Measurements from ENCODE around the gene WDR76. TPM values are rescaled to one million over a fixed set of nuclear protein-coding genes. Genes with fewer than 3 reads are reported as not detected.
"Not testable (repeated sequence)": the region's sequence is repeated elsewhere in the genome, so short reads cannot be mapped to it uniquely, and the experiment has no call there.

Gene WDR76
- total RNA-seq, 1 donor from 2014 or later: 0.73 TPM

- Histone ChIP-seq H2AFZ (ENCODE audit: low read depth, low read length) (no peak overlapping the region), H3K9me3 (ENCODE audit: insufficient read depth, low read depth, low read length) (no peaks in the 10 kb centered on the region), H3K79me2 (ENCODE audit: insufficient read depth, low read length) (peaks cover 41% of the 10 kb centered on the region), H3K4me1 (ENCODE audit: insufficient read depth, low read length) (peaks cover 12% of the 10 kb centered on the region), H3K4me3 (ENCODE audit: insufficient read depth, low read depth, low read length) (no peak overlapping the region), H3K27me3 (ENCODE audit: insufficient read depth, low read length) (no peaks in the 10 kb centered on the region), H3K36me3 (ENCODE audit: insufficient read depth, low read length) (no peaks in the 10 kb centered on the region), H3K4me2 (ENCODE audit: low read length) (peak overlapping the region; percentile 95), H3K27ac (ENCODE audit: low read depth, low read length) (no peak overlapping the region), H3K9ac (ENCODE audit: low read length) (no peak overlapping the region), H4K20me1 (ENCODE audit: insufficient read depth, low read length) (peaks cover 5% of the 10 kb centered on the region)
- Mint-ChIP-seq H3K36me3 (ENCODE audit: low read depth, unreplicated experiment) (peaks cover 2% of the 10 kb centered on the region), H3K27ac (ENCODE audit: unreplicated experiment) (no peak overlapping the region), H3K4me3 (ENCODE audit: unreplicated experiment) (no peak overlapping the region), H3K9me3 (ENCODE audit: unreplicated experiment) (no peaks in the 10 kb centered on the region), H3K4me1 (ENCODE audit: low read depth, unreplicated experiment) (peaks cover 9% of the 10 kb centered on the region), H3K27me3 (ENCODE audit: low read depth, unreplicated experiment) (no peaks in the 10 kb centered on the region)
- no peak for FAIRE-seq
- no peak for DNase-seq (ENCODE audit: low read depth)
- no peak for TF ChIP-seq EZH2 (IDR thresholded peaks at IDR 0.05; ENCODE audit: insufficient read depth, low read length)
- no peak for TF ChIP-seq CTCF (IDR thresholded peaks at IDR 0.05; ENCODE audit: insufficient read depth, low read depth, low read length)
Observed at GRCh38 chr15:43826029-43826507, 734 bp upstream of the WDR76 start.

GRCh38 chr15:43828061-43828657 is 1.4 kb downstream of the WDR76 start:
- DNase-seq (ENCODE audit: low read depth) (no peak), FAIRE-seq (no peak)
- peaks cover 2% of the 10 kb centered on the region for H3K36me3 Mint-ChIP-seq (ENCODE audit: low read depth, unreplicated experiment)
- peaks cover 5% of the 10 kb centered on the region for H4K20me1 ChIP-seq (ENCODE audit: insufficient read depth, low read length)
- H3K27me3 ChIP-seq (ENCODE audit: insufficient read depth, low read length): no peaks in the 10 kb centered on the region
- H2AFZ ChIP-seq (ENCODE audit: low read depth, low read length): no peak overlapping the region
- H3K9me3 Mint-ChIP-seq (ENCODE audit: unreplicated experiment): no peaks in the 10 kb centered on the region
- no peaks in the 10 kb centered on the region for H3K9me3 ChIP-seq (ENCODE audit: insufficient read depth, low read depth, low read length)
- H3K79me2 ChIP-seq (ENCODE audit: insufficient read depth, low read length): peaks cover 21% of the 10 kb centered on the region
- peak overlapping the region; percentile 86 for H3K9ac ChIP-seq (ENCODE audit: low read length)
- peak overlapping the region; percentile 95 for H3K4me2 ChIP-seq (ENCODE audit: low read length)
- H3K27ac ChIP-seq (ENCODE audit: low read depth, low read length): no peak overlapping the region
- H3K36me3 ChIP-seq (ENCODE audit: insufficient read depth, low read length): no peaks in the 10 kb centered on the region
- H3K27me3 Mint-ChIP-seq (ENCODE audit: low read depth, unreplicated experiment): no peaks in the 10 kb centered on the region
- peaks cover 12% of the 10 kb centered on the region for H3K4me1 ChIP-seq (ENCODE audit: insufficient read depth, low read length)
- no peak overlapping the region for H3K27ac Mint-ChIP-seq (ENCODE audit: unreplicated experiment)
- H3K4me1 Mint-ChIP-seq (ENCODE audit: low read depth, unreplicated experiment): peaks cover 2% of the 10 kb centered on the region
- TF ChIP-seq CTCF (IDR thresholded peaks at IDR 0.05; ENCODE audit: insufficient read depth, low read depth, low read length): no peak
- TF ChIP-seq EZH2 (IDR thresholded peaks at IDR 0.05; ENCODE audit: insufficient read depth, low read length): no peak
- no peak overlapping the region for H3K4me3 Mint-ChIP-seq (ENCODE audit: unreplicated experiment)
- peak overlapping the region; percentile 22 for H3K4me3 ChIP-seq (ENCODE audit: insufficient read depth, low read depth, low read length)

GRCh38 chr15:43829951-43830540 is 3.2 kb downstream of the WDR76 start:
- not testable (repeated sequence) for H3K4me3 Mint-ChIP-seq (ENCODE audit: unreplicated experiment); H3K9me3 ChIP-seq (ENCODE audit: insufficient read depth, low read depth, low read length); H3K9ac ChIP-seq (ENCODE audit: low read length); H3K27ac ChIP-seq (ENCODE audit: low read depth, low read length); H2AFZ ChIP-seq (ENCODE audit: low read depth, low read length); H3K4me1 ChIP-seq (ENCODE audit: insufficient read depth, low read length); H3K27ac Mint-ChIP-seq (ENCODE audit: unreplicated experiment); H3K36me3 ChIP-seq (ENCODE audit: insufficient read depth, low read length); H3K36me3 Mint-ChIP-seq (ENCODE audit: low read depth, unreplicated experiment); H4K20me1 ChIP-seq (ENCODE audit: insufficient read depth, low read length); H3K79me2 ChIP-seq (ENCODE audit: insufficient read depth, low read length); H3K4me2 ChIP-seq (ENCODE audit: low read length); FAIRE-seq; H3K4me1 Mint-ChIP-seq (ENCODE audit: low read depth, unreplicated experiment); DNase-seq (ENCODE audit: low read depth); H3K27me3 ChIP-seq (ENCODE audit: insufficient read depth, low read length); H3K9me3 Mint-ChIP-seq (ENCODE audit: unreplicated experiment); H3K4me3 ChIP-seq (ENCODE audit: insufficient read depth, low read depth, low read length); H3K27me3 Mint-ChIP-seq (ENCODE audit: low read depth, unreplicated experiment)

- not testable (repeated sequence) for FAIRE-seq; H3K9me3 Mint-ChIP-seq (ENCODE audit: unreplicated experiment); DNase-seq (ENCODE audit: low read depth)
Observed at GRCh38 chr15:43830691-43831275, 4.0 kb downstream of the WDR76 start.

More at GRCh38 chr15:43830691-43831275, 4.0 kb downstream of the WDR76 start:
- H3K27ac ChIP-seq (ENCODE audit: low read depth, low read length); H3K27ac Mint-ChIP-seq (ENCODE audit: unreplicated experiment); H3K36me3 Mint-ChIP-seq (ENCODE audit: low read depth, unreplicated experiment); H3K4me3 Mint-ChIP-seq (ENCODE audit: unreplicated experiment); H3K36me3 ChIP-seq (ENCODE audit: insufficient read depth, low read length); H4K20me1 ChIP-seq (ENCODE audit: insufficient read depth, low read length); H3K4me1 Mint-ChIP-seq (ENCODE audit: low read depth, unreplicated experiment); H3K27me3 ChIP-seq (ENCODE audit: insufficient read depth, low read length); H3K4me2 ChIP-seq (ENCODE audit: low read length); H3K9me3 ChIP-seq (ENCODE audit: insufficient read depth, low read depth, low read length); H3K79me2 ChIP-seq (ENCODE audit: insufficient read depth, low read length); H3K4me3 ChIP-seq (ENCODE audit: insufficient read depth, low read depth, low read length); H3K9ac ChIP-seq (ENCODE audit: low read length); H3K4me1 ChIP-seq (ENCODE audit: insufficient read depth, low read length); H3K27me3 Mint-ChIP-seq (ENCODE audit: low read depth, unreplicated experiment); H2AFZ ChIP-seq (ENCODE audit: low read depth, low read length): not testable (repeated sequence)
